HepG2 (cell line): ENCODE data around the gene P2RX7. TPM values are rescaled to one million over a fixed set of nuclear protein-coding genes. Genes with fewer than 3 reads are reported as not detected.
A peak's percentile ranks its signal among the peaks of the same experiment; 100 is the strongest.

Source experiments
- ATM ChIP-seq: fragments of 450-650 bp; IDR thresholded peaks from 2 replicates; pipeline ENCODE4 v1.7.1; 2017; ENCODE audit warnings: mild to moderate bottlenecking, borderline replicate concordance
- ELF1 ChIP-seq: sonication (generic); formaldehyde crosslinking; IDR thresholded peaks from 2 replicates; pipeline ENCODE4 v1.4.0; 2020; ENCODE audit warnings: missing genetic modification reagents
- ELF4 ChIP-seq: sonication (generic); formaldehyde crosslinking; IDR thresholded peaks from 2 replicates; pipeline ENCODE4 v1.5.0; 2020; ENCODE audit warnings: missing genetic modification reagents, mild to moderate bottlenecking, moderate library complexity, borderline replicate concordance
- HNRNPH1 ChIP-seq: fragments of 200-400 bp; formaldehyde crosslinking; optimal IDR thresholded peaks from 2 replicates; pipeline ENCODE3; 2017; ENCODE audit warnings: mild to moderate bottlenecking, low read depth, low read length
- NFYC ChIP-seq: IDR thresholded peaks from 2 replicates; pipeline ENCODE4 v1.6.1; 2016; ENCODE audit warnings: missing genetic modification reagents, missing compliant biosample characterization
- NR2F1 ChIP-seq, 2 experiments: fragments of 450-650 bp in 1 of 2; formaldehyde crosslinking in 1 of 2; IDR thresholded peaks; 2 replicates each; pipeline versions ENCODE4 v1.5.0 to v1.6.1; 2016 to 2020; ENCODE audit warnings: mild to moderate bottlenecking in 1 of 2, missing compliant biosample characterization in 1 of 2, missing genetic modification reagents in 1 of 2, moderate library complexity in 1 of 2
- PAX8 ChIP-seq: sonication (generic); formaldehyde crosslinking; IDR thresholded peaks from 2 replicates; pipeline ENCODE4 v1.8.0; 2022; ENCODE audit warnings: mild to moderate bottlenecking, missing genetic modification reagents, borderline replicate concordance
- SOX5 ChIP-seq: IDR thresholded peaks from 2 replicates; pipeline ENCODE4 v1.6.1; 2016; ENCODE audit warnings: borderline replicate concordance
- SP140L ChIP-seq: sonication (generic); formaldehyde crosslinking; IDR thresholded peaks from 2 replicates; pipeline ENCODE4 v1.4.0; 2020; ENCODE audit warnings: missing genetic modification reagents, borderline replicate concordance
- SP4 ChIP-seq: sonication (generic); formaldehyde crosslinking; IDR thresholded peaks from 2 replicates; pipeline ENCODE4 v1.8.1; 2023; ENCODE audit warnings: mild to moderate bottlenecking, missing genetic modification reagents
- TGIF2 ChIP-seq: IDR thresholded peaks from 2 replicates; pipeline ENCODE4 v1.6.1; 2016; ENCODE audit warnings: control low read depth, missing compliant biosample characterization
- THYN1 ChIP-seq: sonication (generic); formaldehyde crosslinking; IDR thresholded peaks from 2 replicates; pipeline ENCODE4 v1.8.1; 2023; ENCODE audit warnings: low read depth, mild to moderate bottlenecking, moderate library complexity, missing genetic modification reagents, borderline replicate concordance
- ZC3H4 ChIP-seq: sonication (generic); formaldehyde crosslinking; IDR thresholded peaks from 2 replicates; pipeline ENCODE4 v1.4.0; 2020; ENCODE audit warnings: missing genetic modification reagents, borderline replicate concordance
- ZNF232 ChIP-seq: sonication (generic); formaldehyde crosslinking; IDR thresholded peaks from 2 replicates; pipeline ENCODE4 v1.4.0; 2020; ENCODE audit warnings: missing genetic modification reagents, borderline replicate concordance
- ZNF333 ChIP-seq: sonication (generic); formaldehyde crosslinking; IDR thresholded peaks from 2 replicates; pipeline ENCODE4 v1.4.0; 2020; ENCODE audit warnings: mild to moderate bottlenecking, missing genetic modification reagents, borderline replicate concordance
- polyA plus RNA-seq, 8 experiments: library from polyadenylated mRNA; depleted of rRNA in 3 of 8; stranded (reverse) in 7 of 8; unstranded in 1 of 8; fragments of >200 nt; fragmentation: Illumina TruSeq in 4 of 8; extraction: Trizol in 4 of 8; gene quantifications; 2 replicates each; pipeline versions ENCODE4 v1.2.1 to v1.2.3, GENCODE V29; 2011 to 2016; ENCODE audit warnings: low read depth in 4 of 8, missing spikeins in 1 of 8, mixed read lengths in 1 of 8; ENCODE audit not compliant: insufficient read depth in 1 of 8
- total RNA-seq, 5 experiments: library from RNA; depleted of rRNA; stranded (reverse); fragments of >200 nt; fragmentation: Illumina TruSeq; extraction: Trizol; gene quantifications; 2 replicates each; pipeline ENCODE4 v1.2.3, GENCODE V29; 2016; ENCODE audit warnings: low read depth in 1 of 5
- TF ChIP-seq, protein P1 (sequence below): IDR thresholded peaks from 2 replicates; pipeline ENCODE4 v1.6.1; 2016; ENCODE audit warnings: missing genetic modification reagents, missing compliant biosample characterization
- TF ChIP-seq, protein P2 (sequence below): sonication (generic); formaldehyde crosslinking; IDR thresholded peaks from 2 replicates; pipeline ENCODE4 v1.5.0; 2020; ENCODE audit warnings: missing genetic modification reagents
- TF ChIP-seq, protein P3 (sequence below): sonication (generic); formaldehyde crosslinking; IDR thresholded peaks from 2 replicates; pipeline ENCODE4 v1.9.0; 2021; ENCODE audit warnings: missing genetic modification reagents, borderline replicate concordance

Gene P2RX7
- total and polyA plus RNA-seq, 2 of the 13 experiments (the other 11 are each of a cell fraction or from before 2014, with no cell fraction given), result 0.13 to 0.73 TPM

DNA sequence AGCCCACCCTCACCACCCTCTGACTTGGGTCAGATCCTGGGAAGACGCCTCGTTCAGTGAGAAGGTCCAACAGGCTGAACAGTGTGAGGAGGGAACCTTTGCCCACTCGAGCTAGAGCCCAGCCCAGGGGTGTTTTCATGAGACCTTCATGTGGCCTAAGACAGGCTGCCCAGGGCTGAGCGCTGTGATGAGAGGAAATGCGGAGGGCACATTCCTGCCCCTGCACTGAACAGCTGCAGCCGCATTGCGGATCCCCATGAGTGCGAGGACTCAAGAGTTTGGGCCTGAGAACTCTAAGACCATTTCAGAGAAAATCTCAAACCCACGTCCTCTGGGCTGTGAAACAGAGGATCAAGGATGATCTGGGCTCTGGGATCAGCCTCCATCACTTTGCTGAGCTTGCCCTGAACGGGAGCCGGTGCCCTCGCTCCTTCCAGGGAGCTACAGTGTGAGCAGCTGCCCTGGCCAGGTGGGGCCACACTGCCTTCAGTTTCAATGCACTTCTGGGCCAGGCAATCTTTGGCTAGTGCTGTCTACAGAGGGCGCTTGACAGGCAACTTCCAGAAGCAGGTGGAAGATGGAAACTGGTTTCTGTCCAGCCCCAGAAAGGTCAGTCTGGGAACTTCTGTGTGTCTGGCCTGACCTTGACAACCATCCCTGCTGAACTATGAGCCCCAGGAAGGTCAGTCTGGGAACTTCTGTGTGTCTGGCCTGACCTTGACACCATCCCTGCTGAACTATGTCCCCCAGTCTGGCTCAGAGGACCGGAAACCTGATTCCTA is 43.5 kb upstream of the P2RX7 start (continued):
- TF ChIP-seq ELF1 (CRISPR knock-in tag) (peak; percentile 85), PAX8 (no peak), THYN1 (CRISPR knock-in tag) (no peak), HNRNPH1 (no peak), SOX5 (CRISPR knock-in tag) (peak; percentile 62; the same call in 1 of the 2 replicates), TGIF2 (0 out of 2 replicates have a peak, but pooled peaks have one; percentile 54), ATM (no peak), SP4 (no peak), NFYC (no peak), ZC3H4 (CRISPR knock-in tag) (no peak), ZNF232 (CRISPR knock-in tag) (no peak), NR2F1 (CRISPR knock-in tag; IDR thresholded peaks at IDR 0.05) (peak; percentile 80 to 90), SP140L (CRISPR knock-in tag) (peak; percentile 48; the same call in 1 of the 2 replicates), ELF4 (CRISPR knock-in tag) (no peak), ZNF333 (no peak)
- TF ChIP-seq, protein P1, sequence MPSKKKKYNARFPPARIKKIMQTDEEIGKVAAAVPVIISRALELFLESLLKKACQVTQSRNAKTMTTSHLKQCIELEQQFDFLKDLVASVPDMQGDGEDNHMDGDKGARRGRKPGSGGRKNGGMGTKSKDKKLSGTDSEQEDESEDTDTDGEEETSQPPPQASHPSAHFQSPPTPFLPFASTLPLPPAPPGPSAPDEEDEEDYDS, result peak; percentile 29; the same call in 1 of the 2 replicates
- TF ChIP-seq, protein P2, sequence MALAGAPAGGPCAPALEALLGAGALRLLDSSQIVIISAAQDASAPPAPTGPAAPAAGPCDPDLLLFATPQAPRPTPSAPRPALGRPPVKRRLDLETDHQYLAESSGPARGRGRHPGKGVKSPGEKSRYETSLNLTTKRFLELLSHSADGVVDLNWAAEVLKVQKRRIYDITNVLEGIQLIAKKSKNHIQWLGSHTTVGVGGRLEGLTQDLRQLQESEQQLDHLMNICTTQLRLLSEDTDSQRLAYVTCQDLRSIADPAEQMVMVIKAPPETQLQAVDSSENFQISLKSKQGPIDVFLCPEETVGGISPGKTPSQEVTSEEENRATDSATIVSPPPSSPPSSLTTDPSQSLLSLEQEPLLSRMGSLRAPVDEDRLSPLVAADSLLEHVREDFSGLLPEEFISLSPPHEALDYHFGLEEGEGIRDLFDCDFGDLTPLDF (CRISPR knock-in tag), result no peak
- TF ChIP-seq, protein P3, sequence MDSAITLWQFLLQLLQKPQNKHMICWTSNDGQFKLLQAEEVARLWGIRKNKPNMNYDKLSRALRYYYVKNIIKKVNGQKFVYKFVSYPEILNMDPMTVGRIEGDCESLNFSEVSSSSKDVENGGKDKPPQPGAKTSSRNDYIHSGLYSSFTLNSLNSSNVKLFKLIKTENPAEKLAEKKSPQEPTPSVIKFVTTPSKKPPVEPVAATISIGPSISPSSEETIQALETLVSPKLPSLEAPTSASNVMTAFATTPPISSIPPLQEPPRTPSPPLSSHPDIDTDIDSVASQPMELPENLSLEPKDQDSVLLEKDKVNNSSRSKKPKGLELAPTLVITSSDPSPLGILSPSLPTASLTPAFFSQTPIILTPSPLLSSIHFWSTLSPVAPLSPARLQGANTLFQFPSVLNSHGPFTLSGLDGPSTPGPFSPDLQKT, result no peak
